Small intestine (tissue), 7 donors: Measurements from ENCODE around the gene BHLHE40. TPM values are rescaled to one million over a fixed set of nuclear protein-coding genes. Genes with fewer than 3 reads are reported as not detected.

Experiments used
- DNase-seq, 2 donors: peaks; one replicate each; pipeline versions ENCODE4 v3.0.0 to v3.0.0-alpha.2; 2013
- FAIRE-seq: peaks from 2 replicates; lab custom pipeline; 2012; peaks lifted over from hg19 to GRCh38; lab: Jason Lieb, UNC
- H3K27ac ChIP-seq, 3 donors: one replicate each; pipeline ENCODE4 v1.5.1; 2013; ENCODE audit warnings: low read length in 2 of 3, mild to moderate bottlenecking in 2 of 3, control low read depth in 1 of 3, inconsistent platforms in 1 of 3, low read depth in 1 of 3, moderate library complexity in 1 of 3
- H3K27me3 ChIP-seq, 3 donors: one replicate each; pipeline ENCODE4 v1.6.1; 2013; ENCODE audit warnings: low read length in 3 of 3, inconsistent platforms in 1 of 3; ENCODE audit not compliant: control insufficient read depth in 3 of 3, insufficient read depth in 3 of 3
- H3K36me3 ChIP-seq, 3 donors: one replicate each; pipeline ENCODE4 v1.6.1; 2013; ENCODE audit warnings: low read length in 3 of 3, inconsistent platforms in 1 of 3, low read depth in 1 of 3, mild to moderate bottlenecking in 1 of 3, moderate library complexity in 1 of 3; ENCODE audit not compliant: control insufficient read depth in 3 of 3, insufficient read depth in 2 of 3
- H3K4me1 ChIP-seq, 3 donors: one replicate each; pipeline ENCODE4 v1.6.1; 2013; ENCODE audit warnings: low read length in 2 of 3, inconsistent platforms in 1 of 3, low read depth in 1 of 3, mild to moderate bottlenecking in 1 of 3, moderate library complexity in 1 of 3; ENCODE audit not compliant: control insufficient read depth in 3 of 3, insufficient read depth in 2 of 3
- H3K4me3 ChIP-seq, 3 donors: one replicate each; pipeline ENCODE4 v1.5.1; 2013; ENCODE audit warnings: low read length in 3 of 3, control low read depth in 1 of 3, inconsistent platforms in 1 of 3, low read depth in 1 of 3, mild to moderate bottlenecking in 1 of 3, moderate library complexity in 1 of 3
- H3K9me3 ChIP-seq, 2 donors: one replicate each; pipeline ENCODE4 v1.6.1; 2013; ENCODE audit warnings: low read depth in 1 of 2, low read length in 1 of 2; ENCODE audit not compliant: control insufficient read depth in 2 of 2, insufficient read depth in 1 of 2
- WGBS, 3 donors: extraction: QIAGEN DNeasy Blood & Tissue Kit; methylation state at CpG; one replicate each; pipeline ENCODE4 v1.1.7; 2013; 5-methylcytosine and 5-hydroxymethylcytosine counted together
- polyA plus RNA-seq, 4 donors: library from polyadenylated mRNA; stranded (reverse) in 3 of 4; unstranded in 1 of 4; fragments of 200-250 nt in 3 of 4; fragments of 120-200 nt in 1 of 4; gene quantifications; one replicate each; pipeline versions ENCODE4 v1.2.1 to v1.2.3, GENCODE V29; 2013
- donor health status: healthy with polysubstance abuse.
- donor health status: control.
- donor health status: control.
- donor health status: Bipolar disorder and iron deficiency.
- donor health status: healthy.

Gene BHLHE40
- polyA plus RNA-seq, 4 donors = 6.3 to 93.3 (median 19.7) TPM

DNA sequence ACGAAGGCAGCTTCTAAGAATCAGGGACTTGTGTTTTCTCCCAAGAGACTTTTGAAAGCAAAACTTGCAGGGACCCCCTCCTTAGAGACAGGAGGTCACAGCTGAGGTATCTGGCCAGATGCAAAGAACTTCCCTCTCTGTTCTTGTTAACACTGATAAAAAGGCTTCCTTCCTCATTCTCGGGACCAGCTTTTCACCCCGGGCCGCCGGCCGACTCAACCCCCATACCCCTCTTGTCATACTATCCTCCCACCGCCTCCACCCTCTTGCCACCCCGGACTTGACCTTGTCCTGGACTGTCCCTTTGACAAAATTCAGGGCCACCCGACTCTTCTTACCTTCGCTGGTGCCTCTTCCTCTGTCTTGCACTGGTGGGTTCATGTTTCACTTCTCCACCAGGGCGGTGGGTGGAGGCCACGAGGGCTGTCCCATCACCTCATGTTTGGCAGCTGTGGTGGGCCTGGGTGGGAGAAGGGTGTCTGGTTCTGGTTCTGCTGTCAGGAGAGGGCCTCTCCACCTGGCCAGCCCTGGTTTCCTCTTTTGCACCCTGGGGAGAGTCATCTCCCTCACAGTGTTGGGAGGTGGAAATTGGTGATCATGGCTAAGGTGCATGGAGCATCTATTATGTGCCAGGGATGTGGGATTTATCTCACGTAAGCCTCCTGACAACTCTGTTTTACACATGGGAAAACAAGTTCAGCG lies 32.5 kb downstream of the BHLHE40 start:
- Histone ChIP-seq H3K4me3 (no peak overlapping the region), H3K9me3 (no peaks in the 10 kb centered on the region), H3K27ac (no peak overlapping the region), H3K4me1 (peaks cover 0 to 34% (median 0%) of the 10 kb centered on the region in 3 donors), H3K27me3 (no peaks in the 10 kb centered on the region), H3K36me3 (no peaks in the 10 kb centered on the region)
- DNase-seq (no peak), FAIRE-seq (no peak)
- 66 to 91% (median 72%) methylated on average over 14 of the region's 14 CpGs for WGBS, 3 donors

DNA sequence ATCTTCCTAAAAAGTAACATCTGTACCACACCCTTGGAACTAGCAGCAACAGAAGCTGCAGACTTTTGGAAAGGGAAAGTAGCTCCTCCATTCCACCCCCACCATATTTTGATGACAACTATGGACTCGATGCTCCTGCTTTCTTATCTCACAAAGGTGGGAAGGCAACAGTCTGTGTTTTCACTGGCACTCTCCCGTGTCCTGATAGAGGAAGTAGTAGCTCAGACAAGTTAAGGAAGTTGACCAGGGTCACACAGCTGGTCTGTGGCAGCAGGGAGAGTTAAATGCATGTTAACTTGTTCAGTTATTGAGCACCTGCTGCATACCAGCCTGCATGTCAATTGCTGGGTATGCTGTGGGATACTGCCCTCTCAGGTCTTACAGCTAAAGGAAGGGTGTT lies 33.1 kb downstream of the BHLHE40 start:
- 2 to 31% (median 11%) methylated on average over 2 of the region's 2 CpGs for WGBS, 3 donors
- Histone ChIP-seq H3K36me3 (no peaks in the 10 kb centered on the region), H3K4me1 (peaks cover 4 to 41% (median 4%) of the 10 kb centered on the region in 3 donors), H3K4me3 (no peak overlapping the region), H3K27me3 (no peaks in the 10 kb centered on the region), H3K27ac (no peak overlapping the region), H3K9me3 (no peaks in the 10 kb centered on the region)
- FAIRE-seq (no peak), DNase-seq (no peak)

DNA sequence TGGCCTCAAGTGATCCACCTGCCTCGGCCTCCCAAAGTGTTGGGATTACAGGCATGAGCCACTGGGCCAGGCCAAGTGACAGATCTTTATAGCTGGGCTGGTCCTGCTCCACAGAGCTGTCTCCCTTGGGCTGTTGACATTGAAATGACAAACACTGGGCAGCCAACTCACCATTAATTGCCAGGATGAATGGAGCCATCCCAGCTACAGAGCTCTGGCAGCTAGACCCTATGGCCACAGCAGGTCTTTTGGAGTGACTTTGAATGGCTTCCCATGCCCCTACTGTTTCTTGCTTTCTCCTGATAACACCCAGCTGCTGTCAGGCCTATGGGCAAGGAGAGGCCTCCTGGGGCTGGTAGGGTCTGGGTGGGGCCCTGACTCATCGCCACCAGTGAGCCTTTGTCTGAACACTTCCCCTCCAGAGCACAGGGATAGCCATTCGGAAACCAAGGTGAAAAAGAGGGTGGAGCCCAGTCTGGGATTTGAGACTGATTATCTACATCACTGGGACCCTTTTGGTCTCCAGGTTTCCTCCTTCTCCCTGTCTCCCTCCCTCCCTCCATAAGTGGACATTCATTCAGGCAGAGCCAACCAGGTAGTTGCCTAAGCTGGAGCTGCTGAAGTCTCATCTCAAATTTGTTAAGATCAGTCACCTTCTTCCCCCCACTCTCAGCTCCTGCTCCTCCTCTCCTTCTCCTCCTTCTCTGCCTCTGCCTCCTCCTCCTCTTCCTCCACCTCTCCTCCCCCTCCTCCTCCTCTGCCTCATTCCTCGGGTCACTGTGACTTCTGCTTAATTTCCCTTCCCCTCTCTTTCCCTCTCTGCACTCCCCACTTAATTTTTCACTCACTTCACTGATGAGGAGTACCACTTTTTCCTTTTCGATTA lies 34.0 kb downstream of the BHLHE40 start:
- FAIRE-seq = no peak
- Histone ChIP-seq H3K27me3 (no peaks in the 10 kb centered on the region), H3K9me3 (no peaks in the 10 kb centered on the region), H3K4me1 (peaks cover 4 to 49% (median 5%) of the 10 kb centered on the region in 3 donors), H3K27ac (peak overlapping the region in 2 of 3 donors; percentile 44 to 57), H3K36me3 (no peaks in the 10 kb centered on the region), H3K4me3 (no peak overlapping the region)
- DNase-seq = peak; percentile 60 to 73
- WGBS, 3 donors = 52 to 66% (median 63%) methylated on average over 5 of the region's 5 CpGs

DNA sequence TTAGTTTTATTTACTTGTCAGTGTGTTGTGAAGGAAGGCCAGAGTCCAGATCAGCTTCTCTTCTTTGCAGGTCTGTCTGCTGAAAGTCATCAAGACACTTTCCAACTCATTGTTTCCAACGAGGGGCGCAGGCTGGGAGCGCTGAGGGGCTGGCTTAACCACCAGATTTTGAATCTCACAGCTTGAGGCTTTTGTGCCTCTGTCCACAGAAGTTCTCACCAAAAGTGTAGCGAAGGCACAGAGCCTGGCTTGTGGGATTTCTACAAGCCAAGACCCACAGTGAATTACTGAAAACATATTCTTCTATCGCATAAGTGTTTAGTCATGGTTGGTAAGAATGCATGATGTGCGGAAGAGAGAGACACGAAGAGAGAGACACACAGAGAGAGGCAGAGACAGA lies 35.2 kb downstream of the BHLHE40 start:
- DNase-seq (peak in 1 of 2 donors; percentile 59), FAIRE-seq (no peak)
- Histone ChIP-seq H3K4me3 (no peak overlapping the region), H3K27ac (peak overlapping the region in 1 of 3 donors; percentile 28), H3K4me1 (peaks cover 4 to 58% (median 7%) of the 10 kb centered on the region in 3 donors), H3K9me3 (no peaks in the 10 kb centered on the region), H3K27me3 (no peaks in the 10 kb centered on the region), H3K36me3 (no peaks in the 10 kb centered on the region)
- WGBS, 3 donors = 69 to 80% (median 72%) methylated on average over 7 of the region's 7 CpGs

DNA sequence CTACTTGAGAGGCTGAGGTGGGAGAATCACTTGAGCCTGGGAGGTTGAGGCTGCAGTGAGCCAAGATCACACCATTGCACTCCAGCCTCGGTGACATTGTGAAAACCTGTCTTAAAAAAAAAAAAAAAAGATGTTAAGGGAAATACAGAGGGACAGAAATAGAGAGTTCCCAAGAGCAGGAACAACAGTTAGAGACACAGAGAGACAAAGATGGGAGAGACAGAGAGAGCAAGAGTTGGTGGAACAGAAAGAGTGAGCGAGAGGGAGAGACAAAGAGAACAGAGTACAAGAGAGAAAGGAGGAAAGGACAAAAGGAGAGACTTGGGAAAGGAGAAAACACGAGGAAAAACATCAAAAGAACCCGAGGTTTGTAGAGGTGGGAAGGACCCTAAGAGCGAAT lies 35.8 kb downstream of the BHLHE40 start:
- H3K27ac ChIP-seq = no peak overlapping the region
- WGBS, 3 donors = 83 to 91% (median 88%) methylated on average over 5 of the region's 5 CpGs
- peaks cover 4 to 60% (median 7%) of the 10 kb centered on the region in 3 donors for H3K4me1 ChIP-seq
- no peaks in the 10 kb centered on the region for H3K36me3 ChIP-seq
- no peak overlapping the region for H3K4me3 ChIP-seq
- H3K27me3 ChIP-seq = no peaks in the 10 kb centered on the region
- DNase-seq (no peak), FAIRE-seq (no peak)
- no peaks in the 10 kb centered on the region for H3K9me3 ChIP-seq

DNA sequence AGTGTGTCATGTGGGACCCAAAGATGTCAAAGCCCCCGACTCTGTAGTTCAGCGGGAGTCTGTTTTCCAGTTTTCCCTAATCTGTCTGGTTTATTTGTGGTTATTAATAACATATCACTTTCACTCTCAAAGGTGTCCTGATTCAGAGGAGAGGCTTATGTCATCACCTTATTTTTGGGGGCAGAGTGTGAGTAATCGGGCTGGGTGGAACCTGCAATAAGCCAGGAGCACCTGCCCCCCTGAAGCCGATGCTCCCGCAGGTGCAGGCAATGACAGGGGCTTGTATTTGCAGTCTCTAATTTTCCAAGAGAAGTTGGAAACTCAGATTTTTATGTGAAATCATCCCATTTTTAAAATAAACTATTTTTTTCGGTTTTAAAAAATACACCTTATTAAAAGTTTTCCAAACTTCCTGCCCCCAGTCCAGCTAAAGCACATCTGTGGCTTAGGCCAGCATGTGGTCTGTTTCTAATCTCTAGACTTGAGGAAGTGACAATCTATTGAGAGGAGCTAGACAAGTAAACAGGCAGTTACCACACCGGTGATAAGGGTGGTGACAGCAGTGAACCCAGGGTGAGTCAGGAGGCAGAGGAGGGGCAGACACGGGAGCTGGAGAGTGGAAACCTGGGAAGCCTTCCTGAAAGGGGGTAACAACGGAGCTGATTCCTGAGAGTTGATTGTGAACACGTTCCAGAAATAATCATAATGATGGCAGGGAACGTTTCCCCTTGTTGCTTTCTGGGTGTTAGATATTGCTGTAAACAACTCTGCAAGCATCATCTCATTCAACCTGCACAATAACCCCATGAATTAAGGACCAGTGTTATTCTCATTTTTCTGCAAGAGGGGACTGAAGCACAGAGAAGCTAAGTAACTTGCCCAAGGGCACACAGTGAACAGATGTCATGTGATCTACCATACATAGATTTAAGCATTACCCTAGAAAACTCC lies 37.2 kb downstream of the BHLHE40 start:
- Histone ChIP-seq H3K4me3 (no peak overlapping the region), H3K27me3 (no peaks in the 10 kb centered on the region), H3K9me3 (no peaks in the 10 kb centered on the region), H3K36me3 (no peaks in the 10 kb centered on the region), H3K27ac (peak overlapping the region; percentile 75 to 87 (median 77)), H3K4me1 (peaks cover 4 to 60% (median 7%) of the 10 kb centered on the region in 3 donors)
- WGBS, 3 donors = 14 to 40% (median 26%) methylated on average over 11 of the region's 11 CpGs
- peak; percentile 92 to 95 for DNase-seq
- FAIRE-seq = no peak

DNA sequence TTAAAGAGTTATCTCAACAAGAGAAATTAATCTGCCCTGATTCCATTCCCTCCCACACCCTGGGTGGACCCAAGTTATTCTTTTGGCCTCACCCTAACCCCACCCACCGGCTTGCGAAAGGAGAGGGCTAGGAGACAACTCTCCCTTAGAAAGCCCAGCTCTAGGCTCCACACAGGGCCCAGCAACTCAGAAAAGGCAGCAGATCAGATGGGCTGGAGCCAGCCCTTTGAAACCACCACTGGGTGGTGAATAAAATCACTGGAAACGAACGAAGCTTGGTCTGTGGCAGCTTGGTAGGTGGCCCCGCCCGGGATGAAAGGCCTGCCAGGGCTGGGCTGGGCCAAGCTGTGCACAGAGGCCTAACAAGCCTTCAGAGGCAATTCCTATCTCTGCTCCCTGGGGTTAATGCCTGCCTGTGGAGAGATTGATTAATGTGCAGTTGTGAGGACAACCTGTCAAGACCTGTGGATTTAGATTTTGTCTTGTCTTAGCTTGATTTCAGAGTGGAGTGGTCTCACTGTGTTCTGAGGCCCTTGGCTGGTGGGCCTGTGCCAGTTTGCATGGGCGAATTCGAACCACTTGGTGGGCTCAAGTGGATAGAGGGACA lies 38.8 kb downstream of the BHLHE40 start:
- 32 to 57% (median 37%) methylated on average over 8 of the region's 8 CpGs for WGBS, 3 donors
- H3K27me3 ChIP-seq = no peaks in the 10 kb centered on the region
- FAIRE-seq = no peak
- H3K9me3 ChIP-seq = no peaks in the 10 kb centered on the region
- DNase-seq = peak; percentile 84 to 95
- H3K4me3 ChIP-seq = no peak overlapping the region
- H3K4me1 ChIP-seq = peaks cover 4 to 54% (median 7%) of the 10 kb centered on the region in 3 donors
- H3K27ac ChIP-seq = peak overlapping the region; percentile 75 to 87 (median 77)
- no peaks in the 10 kb centered on the region for H3K36me3 ChIP-seq
